Measurements from ENCODE around the gene ZNF74.
"Not testable (repeated sequence)": the region's sequence is repeated elsewhere in the genome, so short reads cannot be mapped to it uniquely, and the experiment has no call there.

GRCh38 chr22:20378684-20379083 lies 15.3 kb upstream of the ZNF74 start:
- TF ChIP-seq EZH2 (IDR thresholded peaks at IDR 0.05; ENCODE audit: borderline replicate concordance, low read length); CTCF (conservative IDR thresholded peaks at IDR 0.05 in 1 of 2, IDR thresholded peaks at IDR 0.05 in 1 of 2; ENCODE audit: extremely low read depth in 1 of 2, insufficient read depth in 1 of 2, low read depth in 1 of 2, low read length in 2 of 2): not testable (repeated sequence)

All from mammary epithelial cell (primary cell).